WTC11 (cell line): Measurements from ENCODE around the gene TASL. TPM values are rescaled to one million over a fixed set of nuclear protein-coding genes. Genes with fewer than 3 reads are reported as not detected.
A peak's percentile ranks its signal among the peaks of the same experiment; 100 is the strongest.

Experiments used
- ATAC-seq: fragments of 200-7000 bp; cut with Tn5 transposase; 2 replicates; pipeline ENCODE4 v1.10.0; 2021; ENCODE audit warnings: mild to moderate bottlenecking, moderate library complexity
- CTCF ChIA-PET: fragments of 300-600 bp; sonication (Branson Sonifier 250); formaldehyde crosslinking; loops from one replicate; lab custom pipeline; 2021; ENCODE audit warnings: antibody characterized with exemption; lab: Charles Lee
- POLR2A ChIA-PET: fragments of 350-600 bp; sonication (Branson Sonifier 250); formaldehyde crosslinking; loops from one replicate; lab custom pipeline; 2021; ENCODE audit warnings: antibody characterized with exemption; lab: Charles Lee
- DNase-seq: peaks from one replicate; pipeline ENCODE4 v3.0.0; 2021; ENCODE audit warnings: low spot score
- H3K27ac Mint-ChIP-seq: 2 replicates; pipeline ENCODE4 v1.8.0; 2021; ENCODE audit warnings: mixed read lengths
- H3K27me3 Mint-ChIP-seq: 2 replicates; pipeline ENCODE4 v1.8.0; 2021; ENCODE audit warnings: low read depth, mild to moderate bottlenecking, moderate library complexity, mixed read lengths
- H3K36me3 Mint-ChIP-seq: 2 replicates; pipeline ENCODE4 v1.8.0; 2021; ENCODE audit warnings: mixed read lengths
- H3K4me1 Mint-ChIP-seq: 2 replicates; pipeline ENCODE4 v1.8.0; 2022; ENCODE audit warnings: mixed read lengths
- H3K4me3 Mint-ChIP-seq: 2 replicates; pipeline ENCODE4 v1.8.0; 2021; ENCODE audit warnings: mild to moderate bottlenecking, moderate library complexity, mixed read lengths
- H3K9me3 Mint-ChIP-seq: 2 replicates; pipeline ENCODE4 v1.8.0; 2021; ENCODE audit warnings: mixed read lengths
- AFF4 ChIP-seq: sonication (generic); formaldehyde crosslinking; IDR thresholded peaks from 2 replicates; pipeline ENCODE4 v1.8.1; 2023; ENCODE audit warnings: mild to moderate bottlenecking, missing genetic modification reagents, borderline replicate concordance
- ELF4 ChIP-seq: sonication (generic); formaldehyde crosslinking; IDR thresholded peaks from 2 replicates; pipeline ENCODE4 v1.8.1; 2022; ENCODE audit warnings: low read depth, mild to moderate bottlenecking, moderate library complexity, missing genetic modification reagents
- EMX1 ChIP-seq: fragments of 250-450 bp; sonication (Bioruptor Pico); IDR thresholded peaks from 2 replicates; pipeline ENCODE4 v1.8.0; 2021; ENCODE audit warnings: mild to moderate bottlenecking
- ETV6 ChIP-seq: sonication (generic); formaldehyde crosslinking; IDR thresholded peaks from 2 replicates; pipeline ENCODE4 v1.8.1; 2022; ENCODE audit warnings: mild to moderate bottlenecking, missing genetic modification reagents
- GTF2I ChIP-seq: fragments of 250-450 bp; sonication (Bioruptor Pico); conservative IDR thresholded peaks from 2 replicates; pipeline ENCODE4 v1.4.0; 2021; ENCODE audit warnings: mild to moderate bottlenecking
- HMGXB4 ChIP-seq: sonication (generic); formaldehyde crosslinking; IDR thresholded peaks from 2 replicates; pipeline ENCODE4 v1.8.1; 2023; ENCODE audit warnings: mild to moderate bottlenecking, moderate library complexity, missing genetic modification reagents
- KAT7 ChIP-seq: sonication (generic); formaldehyde crosslinking; IDR thresholded peaks from 2 replicates; pipeline ENCODE4 v1.8.1; 2023; ENCODE audit warnings: missing genetic modification reagents, mild to moderate bottlenecking, borderline replicate concordance
- NFE2L1 ChIP-seq: sonication (generic); formaldehyde crosslinking; IDR thresholded peaks from 2 replicates; pipeline ENCODE4 v1.8.1; 2023; ENCODE audit warnings: missing genetic modification reagents
- NFYB ChIP-seq: sonication (generic); formaldehyde crosslinking; conservative IDR thresholded peaks from 2 replicates; pipeline ENCODE4 v1.8.0; 2022; ENCODE audit warnings: low read depth, missing genetic modification reagents
- TEAD1 ChIP-seq: sonication (generic); formaldehyde crosslinking; IDR thresholded peaks from 2 replicates; pipeline ENCODE4 v1.8.0; 2022; ENCODE audit warnings: mild to moderate bottlenecking, missing genetic modification reagents
- ZBTB21 ChIP-seq: sonication (generic); formaldehyde crosslinking; IDR thresholded peaks from 2 replicates; pipeline ENCODE4 v1.8.1; 2023; ENCODE audit warnings: mild to moderate bottlenecking, missing genetic modification reagents, borderline replicate concordance
- ZNF219 ChIP-seq: sonication (generic); formaldehyde crosslinking; IDR thresholded peaks from 2 replicates; pipeline ENCODE4 v1.8.0; 2023; ENCODE audit warnings: missing genetic modification reagents, mild to moderate bottlenecking, borderline replicate concordance
- total RNA-seq: library from RNA; stranded (reverse); gene quantifications from 3 replicates; pipeline ENCODE4 v1.2.3, GENCODE V29; 2021
- TF ChIP-seq, protein P1 (sequence below): sonication (generic); formaldehyde crosslinking; IDR thresholded peaks from 2 replicates; pipeline ENCODE4 v1.8.1; 2022; ENCODE audit warnings: missing genetic modification reagents, borderline replicate concordance
- TF ChIP-seq, protein P2 (sequence below): fragments of 200-600 bp; IDR thresholded peaks from 2 replicates; pipeline ENCODE4 v1.8.0; 2022; ENCODE audit warnings: antibody characterized with exemption

The TASL gene
- total RNA-seq, 1 experiment from 2014 or later = not detected

DNA sequence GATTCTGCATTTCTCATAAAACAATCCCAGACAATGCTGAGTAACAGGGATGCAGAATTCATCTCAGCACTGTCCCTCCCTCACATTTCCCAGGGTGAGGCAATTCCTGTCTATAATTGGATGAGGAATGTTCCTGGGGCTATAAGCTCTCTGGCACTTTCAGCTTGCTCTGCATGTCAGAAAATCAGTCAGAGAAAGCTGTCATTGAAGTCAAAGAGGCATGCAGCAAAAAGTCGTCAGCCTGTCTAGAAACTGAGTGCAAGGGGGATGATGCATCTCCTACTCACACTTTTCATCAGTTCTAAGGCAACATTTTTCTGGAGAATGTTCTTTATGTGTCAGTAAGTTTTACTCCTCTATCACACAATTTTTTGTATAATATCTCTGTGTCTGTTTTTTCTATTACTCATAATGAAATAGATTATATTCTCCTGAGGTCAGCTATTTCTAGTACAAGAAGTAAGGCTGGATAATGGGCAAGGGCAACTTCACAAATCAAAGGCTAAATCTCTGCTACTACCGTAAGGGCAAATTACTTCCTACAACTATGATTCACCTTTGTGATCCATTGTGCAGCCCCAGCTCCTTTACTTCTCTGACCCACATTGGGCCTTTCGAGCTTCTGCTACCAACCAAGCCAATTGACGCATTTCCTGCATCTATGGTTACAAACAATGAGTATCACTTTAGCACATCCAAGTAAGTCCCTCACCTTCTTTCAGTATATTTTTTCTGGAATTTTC is 56.0 kb downstream of the TASL start:
- no peak for ATAC-seq
- Mint-ChIP-seq H3K9me3 (no peaks in the 10 kb centered on the region), H3K4me1 (no peaks in the 10 kb centered on the region), H3K36me3 (no peaks in the 10 kb centered on the region), H3K4me3 (no peak overlapping the region), H3K27me3 (no peaks in the 10 kb centered on the region), H3K27ac (no peak overlapping the region)
- DNase-seq = no peak
- CTCF ChIA-PET = no interaction called here
- no peak for TF ChIP-seq AFF4 (CRISPR knock-in tag)
- TF ChIP-seq ELF4 (CRISPR knock-in tag) = no peak
- TF ChIP-seq ZBTB21 (CRISPR knock-in tag) = no peak
- TF ChIP-seq NFE2L1 (CRISPR knock-in tag) = no peak
- no peak for TF ChIP-seq ZNF219 (CRISPR knock-in tag)
- TF ChIP-seq GTF2I (CRISPR knock-in tag) = no peak
- TF ChIP-seq KAT7 = no peak
- TF ChIP-seq ETV6 (CRISPR knock-in tag) = no peak
- TF ChIP-seq TEAD1 (CRISPR knock-in tag) = no peak
- TF ChIP-seq HMGXB4 = no peak
- TF ChIP-seq EMX1 (CRISPR knock-in tag) = no peak
- TF ChIP-seq, protein P1, sequence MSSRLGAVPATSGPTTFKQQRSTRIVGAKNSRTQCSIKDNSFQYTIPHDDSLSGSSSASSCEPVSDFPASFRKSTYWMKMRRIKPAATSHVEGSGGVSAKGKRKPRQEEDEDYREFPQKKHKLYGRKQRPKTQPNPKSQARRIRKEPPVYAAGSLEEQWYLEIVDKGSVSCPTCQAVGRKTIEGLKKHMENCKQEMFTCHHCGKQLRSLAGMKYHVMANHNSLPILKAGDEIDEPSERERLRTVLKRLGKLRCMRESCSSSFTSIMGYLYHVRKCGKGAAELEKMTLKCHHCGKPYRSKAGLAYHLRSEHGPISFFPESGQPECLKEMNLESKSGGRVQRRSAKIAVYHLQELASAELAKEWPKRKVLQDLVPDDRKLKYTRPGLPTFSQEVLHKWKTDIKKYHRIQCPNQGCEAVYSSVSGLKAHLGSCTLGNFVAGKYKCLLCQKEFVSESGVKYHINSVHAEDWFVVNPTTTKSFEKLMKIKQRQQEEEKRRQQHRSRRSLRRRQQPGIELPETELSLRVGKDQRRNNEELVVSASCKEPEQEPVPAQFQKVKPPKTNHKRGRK (CRISPR knock-in tag) = no peak
- POLR2A ChIA-PET = no interaction called here

DNA sequence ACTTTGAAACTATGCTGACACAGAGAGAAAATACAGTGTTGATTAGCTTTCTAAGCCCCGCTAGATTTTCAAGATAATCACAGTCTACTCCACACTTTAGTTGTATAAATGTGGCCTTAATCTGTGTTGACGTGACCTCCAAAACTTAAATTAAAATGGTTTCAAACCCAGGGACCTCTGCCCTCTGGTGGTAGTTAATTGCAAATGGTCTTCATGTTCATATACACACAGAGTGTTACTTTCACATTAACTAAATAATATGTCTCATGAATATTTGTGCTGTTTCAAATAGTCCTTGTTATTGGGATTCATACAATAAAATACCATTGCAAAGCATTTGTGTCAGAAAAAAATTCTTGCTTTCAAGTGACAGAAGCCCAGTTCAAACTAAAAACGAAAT is 64.3 kb downstream of the TASL start:
- no peak overlapping the region for H3K4me3 Mint-ChIP-seq
- DNase-seq = no peak
- H3K4me1 Mint-ChIP-seq = peaks cover 4% of the 10 kb centered on the region
- no peaks in the 10 kb centered on the region for H3K27me3 Mint-ChIP-seq
- H3K27ac Mint-ChIP-seq = no peak overlapping the region
- H3K9me3 Mint-ChIP-seq = no peaks in the 10 kb centered on the region
- no peak for TF ChIP-seq NFYB (CRISPR knock-in tag)
- TF ChIP-seq, protein P2, sequence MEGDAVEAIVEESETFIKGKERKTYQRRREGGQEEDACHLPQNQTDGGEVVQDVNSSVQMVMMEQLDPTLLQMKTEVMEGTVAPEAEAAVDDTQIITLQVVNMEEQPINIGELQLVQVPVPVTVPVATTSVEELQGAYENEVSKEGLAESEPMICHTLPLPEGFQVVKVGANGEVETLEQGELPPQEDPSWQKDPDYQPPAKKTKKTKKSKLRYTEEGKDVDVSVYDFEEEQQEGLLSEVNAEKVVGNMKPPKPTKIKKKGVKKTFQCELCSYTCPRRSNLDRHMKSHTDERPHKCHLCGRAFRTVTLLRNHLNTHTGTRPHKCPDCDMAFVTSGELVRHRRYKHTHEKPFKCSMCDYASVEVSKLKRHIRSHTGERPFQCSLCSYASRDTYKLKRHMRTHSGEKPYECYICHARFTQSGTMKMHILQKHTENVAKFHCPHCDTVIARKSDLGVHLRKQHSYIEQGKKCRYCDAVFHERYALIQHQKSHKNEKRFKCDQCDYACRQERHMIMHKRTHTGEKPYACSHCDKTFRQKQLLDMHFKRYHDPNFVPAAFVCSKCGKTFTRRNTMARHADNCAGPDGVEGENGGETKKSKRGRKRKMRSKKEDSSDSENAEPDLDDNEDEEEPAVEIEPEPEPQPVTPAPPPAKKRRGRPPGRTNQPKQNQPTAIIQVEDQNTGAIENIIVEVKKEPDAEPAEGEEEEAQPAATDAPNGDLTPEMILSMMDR = peak; percentile 30; the same call in 1 of the 2 replicates
- TF ChIP-seq, all 79 proteins: peak for 1
- POLR2A ChIA-PET = no interaction called here
- ATAC-seq = no peak
- no peaks in the 10 kb centered on the region for H3K36me3 Mint-ChIP-seq
- CTCF ChIA-PET = no interaction called here

Other genes starting within 250 kb of the TASL start
- 5.3 to 7.5 TPM (median 5.3 TPM) in 3 replicates for gene GK, start 75.7 kb upstream of the TASL start, total RNA-seq